HAP-1 (cell line): Measurements from ENCODE around the gene NR1I3.
A peak's percentile ranks its signal among the peaks of the same experiment; 100 is the strongest.
"Not testable (repeated sequence)": the region's sequence is repeated elsewhere in the genome, so short reads cannot be mapped to it uniquely, and the experiment has no call there.

Experiments
- DNase-seq, 2 experiments: peaks; one replicate each; pipeline ENCODE4 v3.0.0-alpha.2; 2016 to 2020; ENCODE audit warnings: low spot score in 2 of 2
- H3K27me3 ChIP-seq: fragments of 250-450 bp; sonication (Bioruptor Pico); 2 replicates; pipeline ENCODE4 v1.5.1; 2020; ENCODE audit warnings: low read depth, mild to moderate bottlenecking, moderate library complexity
- H3K36me3 ChIP-seq: fragments of 250-450 bp; sonication (Bioruptor Pico); replicated peaks from 2 replicates; pipeline ENCODE4 v1.5.1; 2020; ENCODE audit warnings: mild to moderate bottlenecking
- H3K4me1 ChIP-seq: fragments of 250-450 bp; sonication (Bioruptor Pico); 2 replicates; pipeline ENCODE4 v1.5.1; 2020; ENCODE audit warnings: mild to moderate bottlenecking
- H3K4me3 ChIP-seq: fragments of 250-450 bp; sonication (Bioruptor Pico); 2 replicates; pipeline ENCODE4 v1.5.1; 2020; ENCODE audit warnings: mild to moderate bottlenecking, moderate library complexity
- H3K9me3 ChIP-seq: fragments of 250-450 bp; sonication (Bioruptor Pico); 2 replicates; pipeline ENCODE4 v1.5.1; 2020; ENCODE audit warnings: mild to moderate bottlenecking, moderate library complexity
- in situ Hi-C: fragments of 300-500 bp; cut with MboI; formaldehyde crosslinking; loops from 3 replicates; pipeline ENCODE4 v1.14.3; 2020; ENCODE audit warnings: low sequenced_read_pairs, inconsistent platforms, mixed read lengths

NR1I3 gene

DNA sequence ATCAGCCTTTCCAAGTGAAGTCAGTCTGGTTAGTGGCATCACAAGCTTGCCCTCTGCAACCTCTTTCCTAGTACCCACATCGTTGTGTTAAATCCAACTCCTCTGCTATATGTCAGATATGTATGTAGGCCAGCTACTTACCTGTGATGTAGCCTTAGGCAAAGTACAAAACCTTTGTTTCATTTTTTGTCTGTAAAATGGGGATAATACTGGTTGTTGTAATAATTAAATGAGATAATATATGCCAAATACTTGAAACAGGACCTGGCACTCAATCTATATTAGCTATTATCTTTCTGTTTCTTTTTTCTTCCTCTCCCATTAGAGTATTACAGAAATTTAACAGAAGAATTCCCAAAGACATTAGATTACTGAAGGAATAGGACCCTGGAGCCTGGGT, 21.8 kb upstream of the NR1I3 start:
- Histone ChIP-seq H3K4me3 (no peak overlapping the region), H3K4me1 (peaks cover 6% of the 10 kb centered on the region; the same call in 1 of the 2 replicates), H3K9me3 (peaks cover 2% of the 10 kb centered on the region; the same call in 1 of the 2 replicates), H3K36me3 (no peaks in the 10 kb centered on the region), H3K27me3 (peaks cover 28% of the 10 kb centered on the region)
- no peak for DNase-seq
- in situ Hi-C loops = no loop called here

DNA sequence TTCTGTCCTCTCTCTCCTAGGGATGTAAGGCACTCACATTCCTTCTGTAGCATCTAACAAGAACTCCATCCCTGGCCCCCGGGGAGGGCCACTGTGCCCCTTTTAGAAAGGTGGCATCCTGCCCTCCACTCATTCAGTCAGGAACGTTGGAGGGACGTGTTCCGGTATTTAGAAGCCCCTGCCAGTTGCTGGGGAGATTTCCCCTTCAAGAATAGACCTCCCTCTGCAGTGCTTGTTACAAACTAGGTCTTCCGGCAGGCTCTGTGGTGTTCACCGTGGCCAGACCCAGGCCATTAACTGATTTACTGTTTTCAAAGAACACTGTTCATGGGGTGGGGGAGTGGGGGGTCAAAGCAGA, 21.3 kb upstream of the NR1I3 start:
- Histone ChIP-seq H3K9me3 (peaks cover 2% of the 10 kb centered on the region; the same call in 1 of the 2 replicates), H3K36me3 (no peaks in the 10 kb centered on the region), H3K27me3 (peaks cover 28% of the 10 kb centered on the region), H3K4me1 (peaks cover 6% of the 10 kb centered on the region; the same call in 1 of the 2 replicates), H3K4me3 (peak overlapping the region; percentile 42; the same call in 1 of the 2 replicates)
- no peak for DNase-seq
- in situ Hi-C loops = no loop called here

DNA sequence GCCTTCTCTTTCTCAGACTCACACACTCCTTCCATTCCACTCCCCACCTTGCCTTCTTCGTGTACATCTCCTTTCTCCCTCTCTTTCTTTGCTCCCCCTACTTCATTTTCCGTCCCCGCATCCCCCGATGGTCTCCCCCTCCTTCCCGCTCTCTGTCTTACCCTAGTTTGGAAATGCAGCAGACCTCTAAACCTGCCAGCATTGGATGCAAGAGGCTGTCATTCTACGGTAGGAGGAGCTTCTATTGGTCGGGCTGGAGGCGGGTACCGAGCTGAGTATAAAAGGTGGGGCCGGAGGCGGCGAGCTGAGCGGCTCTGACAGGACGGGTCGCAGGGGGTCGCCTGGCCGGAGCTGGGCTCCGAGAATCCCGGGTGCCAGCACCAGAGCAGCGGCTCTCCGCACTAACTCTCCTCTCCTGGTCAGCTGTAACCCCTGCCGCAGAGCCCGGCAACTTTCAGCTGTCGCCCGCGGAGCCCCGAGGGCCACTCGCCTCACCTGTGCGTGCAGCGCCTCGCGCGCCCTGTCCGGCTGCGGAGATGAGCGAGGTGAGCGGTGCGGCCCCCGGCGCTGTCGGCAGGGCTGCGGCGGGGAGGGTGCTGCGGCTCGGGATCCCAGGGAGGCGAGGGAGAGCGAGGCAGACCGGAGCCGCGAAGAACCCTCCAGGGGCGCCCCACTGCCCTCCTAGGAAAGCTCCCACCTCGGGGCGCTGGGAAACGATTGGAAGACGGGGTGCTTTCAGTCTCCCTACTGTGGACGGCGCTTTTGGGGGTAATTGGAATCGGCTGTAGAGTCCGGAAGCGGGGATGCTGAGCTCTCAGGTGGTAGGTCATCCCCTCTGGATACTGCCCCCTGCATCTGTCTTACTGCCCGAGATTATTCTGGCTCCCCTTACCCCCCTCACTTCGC, 20.7 kb upstream of the NR1I3 start, which contains the start of gene PCP4L1:
TSS of gene PCP4L1 (plus strand) at position 307 of the 906 bp plus-strand sequence. CDS start at position 537, 230 bp downstream.
- H3K4me1 ChIP-seq = peaks cover 6% of the 10 kb centered on the region; the same call in 1 of the 2 replicates
- H3K9me3 ChIP-seq = peaks cover 2% of the 10 kb centered on the region; the same call in 1 of the 2 replicates
- H3K36me3 ChIP-seq = no peaks in the 10 kb centered on the region
- H3K4me3 ChIP-seq = peak within 1 kb of the TSS; percentile 42
- DNase-seq = peak; percentile 71 to 86
- in situ Hi-C loops = no loop called here
- peaks cover 28% of the 10 kb centered on the region for H3K27me3 ChIP-seq

DNA sequence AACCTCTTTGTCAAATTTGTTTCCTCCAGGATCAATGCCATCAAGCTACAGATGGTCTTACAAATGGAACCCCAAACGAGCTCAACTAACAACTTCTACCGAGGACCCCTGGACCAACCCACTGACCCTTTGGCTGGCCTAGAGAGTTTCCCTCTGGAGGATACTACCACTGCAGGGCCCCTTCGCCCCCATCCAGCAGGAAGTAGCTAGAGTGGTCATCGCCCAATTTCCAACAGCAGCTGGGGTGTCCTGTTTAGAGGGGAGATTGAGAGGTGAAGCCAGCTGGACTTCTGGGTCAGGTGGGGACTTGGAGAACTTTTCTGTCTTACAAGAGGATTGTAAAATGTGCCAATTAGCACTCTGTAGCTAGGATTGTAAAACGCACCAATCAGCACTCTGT, 19.1 kb upstream of the NR1I3 start:
- H3K4me1 ChIP-seq, H3K4me3 ChIP-seq, H3K36me3 ChIP-seq, DNase-seq, in situ Hi-C loops, H3K9me3 ChIP-seq: not testable (repeated sequence)
- H3K27me3 ChIP-seq = peaks cover 28% of the 10 kb centered on the region

DNA sequence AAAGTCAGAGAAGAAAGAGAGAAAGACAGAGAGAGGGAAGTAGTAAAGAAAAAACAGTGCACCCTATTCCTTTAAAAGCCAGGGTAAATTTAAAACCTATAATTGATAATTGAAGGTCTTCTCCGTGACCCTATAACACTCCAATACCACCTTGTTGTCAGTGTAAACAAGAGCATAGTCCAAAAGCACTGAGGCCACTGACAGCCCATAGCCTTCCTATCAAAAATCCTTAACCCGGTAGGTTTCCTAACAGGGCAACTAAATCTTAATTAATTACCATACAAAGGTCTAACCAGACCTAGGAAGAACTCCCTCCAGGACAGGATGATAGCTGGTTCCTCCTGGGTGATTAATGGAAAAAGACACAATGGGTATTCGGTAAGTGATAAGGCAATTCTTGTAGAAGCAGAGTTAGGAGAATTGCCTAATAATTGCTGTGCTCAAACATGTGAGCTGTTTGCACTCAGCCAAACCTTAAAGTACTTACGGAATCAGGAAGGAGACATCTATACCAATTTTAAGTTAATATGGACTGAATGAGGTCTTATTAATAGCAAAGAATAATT, 18.0 kb upstream of the NR1I3 start:
- H3K4me3 ChIP-seq, H3K36me3 ChIP-seq, H3K9me3 ChIP-seq, in situ Hi-C loops, H3K4me1 ChIP-seq, DNase-seq: not testable (repeated sequence)
- H3K27me3 ChIP-seq = peaks cover 26% of the 10 kb centered on the region

DNA sequence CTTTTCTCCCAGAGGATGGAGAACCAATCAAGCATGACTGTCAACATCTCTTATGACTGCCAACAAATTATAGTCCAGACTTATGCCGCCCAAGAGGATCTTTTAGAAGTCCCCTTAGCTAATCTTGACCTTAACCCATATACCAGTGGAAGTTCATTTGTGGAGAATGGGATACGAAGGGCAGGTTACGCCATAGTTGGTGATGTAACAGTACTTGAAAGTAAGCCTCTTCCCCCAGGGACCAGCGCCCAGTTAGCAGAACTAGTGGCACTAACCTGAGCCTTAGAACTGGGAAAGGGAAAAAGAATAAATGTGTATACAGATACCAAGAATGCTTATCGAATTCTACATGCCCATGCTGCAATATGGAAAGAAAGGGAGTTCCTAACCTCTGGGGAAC, 17.3 kb upstream of the NR1I3 start:
- in situ Hi-C loops, H3K4me3 ChIP-seq, DNase-seq, H3K36me3 ChIP-seq, H3K9me3 ChIP-seq, H3K4me1 ChIP-seq: not testable (repeated sequence)
- peaks cover 18% of the 10 kb centered on the region for H3K27me3 ChIP-seq

DNA sequence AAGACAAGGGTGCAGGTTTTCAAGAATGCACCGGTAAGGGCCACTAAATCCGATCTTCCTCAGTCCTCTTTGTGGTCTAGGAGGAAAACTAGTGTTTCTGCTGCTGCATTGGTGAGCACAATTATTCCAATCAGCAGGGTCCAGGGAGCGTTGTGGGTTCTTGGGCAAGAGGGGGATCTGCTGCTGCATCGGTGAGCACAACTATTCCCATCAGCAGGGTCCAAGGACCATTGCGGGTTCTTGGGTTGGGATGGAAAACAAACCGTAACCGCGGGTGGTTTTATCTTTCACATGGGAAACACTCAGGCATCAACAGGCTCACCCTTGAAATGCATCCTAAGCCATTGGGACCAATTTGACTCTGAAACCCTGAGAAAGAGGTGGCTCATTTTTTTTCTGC, 13.6 kb upstream of the NR1I3 start:
- Histone ChIP-seq H3K9me3 (no peaks in the 10 kb centered on the region), H3K27me3 (no peaks in the 10 kb centered on the region), H3K36me3 (no peaks in the 10 kb centered on the region), H3K4me1 (no peaks in the 10 kb centered on the region), H3K4me3 (no peak overlapping the region)
- DNase-seq = no peak
- in situ Hi-C loops = no loop called here

DNA sequence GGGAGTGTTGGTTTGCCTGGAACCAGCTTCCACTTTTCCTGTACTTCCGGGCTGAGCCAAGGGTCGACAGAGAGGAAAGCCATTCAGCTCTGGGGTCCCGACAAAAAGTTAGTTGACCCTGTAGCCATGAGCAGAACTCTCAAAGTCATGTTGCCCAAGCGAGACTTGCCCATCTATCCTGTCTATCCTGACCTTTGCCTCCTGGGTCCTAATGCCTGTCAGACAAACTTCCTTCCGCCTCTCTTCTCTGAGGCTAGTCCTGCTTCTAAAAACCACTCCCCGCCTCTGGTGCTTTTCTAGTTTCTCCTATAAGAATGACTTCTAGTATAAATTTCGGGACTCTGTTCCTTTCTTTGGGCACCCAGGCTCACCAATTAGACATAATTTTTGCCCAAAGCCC, 12.8 kb upstream of the NR1I3 start:
- H3K9me3 ChIP-seq = no peaks in the 10 kb centered on the region
- no peak overlapping the region for H3K4me3 ChIP-seq
- no peaks in the 10 kb centered on the region for H3K36me3 ChIP-seq
- in situ Hi-C loops = no loop called here
- no peaks in the 10 kb centered on the region for H3K4me1 ChIP-seq
- no peaks in the 10 kb centered on the region for H3K27me3 ChIP-seq
- no peak for DNase-seq

DNA sequence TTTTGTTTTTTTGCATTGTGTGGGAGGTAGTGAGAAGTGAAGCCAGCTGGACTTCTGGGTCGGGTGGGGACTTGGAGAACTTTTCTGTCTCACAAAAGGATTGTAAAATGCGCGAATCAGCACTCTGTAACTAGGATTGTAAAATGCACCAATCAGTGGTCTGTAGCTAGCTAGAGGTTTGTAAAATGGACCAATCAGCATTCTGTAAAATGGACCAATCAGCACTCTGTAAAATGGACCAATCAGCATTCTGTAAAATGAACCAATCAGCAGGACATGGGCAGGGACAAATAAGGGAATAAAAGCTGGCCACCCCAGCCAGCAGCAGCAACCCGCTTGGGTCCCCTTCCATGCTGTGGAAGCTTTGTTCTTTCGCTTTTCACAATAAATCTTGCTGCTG, 12.1 kb upstream of the NR1I3 start:
- DNase-seq, H3K27me3 ChIP-seq, H3K4me3 ChIP-seq, in situ Hi-C loops, H3K9me3 ChIP-seq, H3K36me3 ChIP-seq, H3K4me1 ChIP-seq: not testable (repeated sequence)

DNA sequence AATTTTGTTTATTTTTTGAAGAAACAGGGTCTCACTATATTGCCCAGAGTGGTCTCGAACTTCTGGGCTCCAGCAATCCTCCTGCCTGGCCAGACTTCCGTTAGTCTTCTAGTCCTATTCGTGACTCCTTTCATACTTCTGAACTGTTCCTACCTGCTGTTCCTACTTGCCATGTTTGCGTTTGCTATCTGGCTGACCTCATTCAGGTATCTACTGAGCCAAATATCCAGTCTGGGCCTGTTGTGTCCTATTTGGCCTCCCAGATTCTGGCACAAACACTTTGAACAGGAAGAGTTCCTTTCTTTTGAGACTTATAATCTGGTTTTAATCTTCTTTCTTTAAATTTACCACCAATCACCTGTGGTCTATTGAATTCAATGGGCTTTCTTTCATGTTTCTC, 6.9 kb upstream of the NR1I3 start:
- H3K36me3 ChIP-seq = no peaks in the 10 kb centered on the region
- no peaks in the 10 kb centered on the region for H3K4me1 ChIP-seq
- in situ Hi-C loops = no loop called here

DNA sequence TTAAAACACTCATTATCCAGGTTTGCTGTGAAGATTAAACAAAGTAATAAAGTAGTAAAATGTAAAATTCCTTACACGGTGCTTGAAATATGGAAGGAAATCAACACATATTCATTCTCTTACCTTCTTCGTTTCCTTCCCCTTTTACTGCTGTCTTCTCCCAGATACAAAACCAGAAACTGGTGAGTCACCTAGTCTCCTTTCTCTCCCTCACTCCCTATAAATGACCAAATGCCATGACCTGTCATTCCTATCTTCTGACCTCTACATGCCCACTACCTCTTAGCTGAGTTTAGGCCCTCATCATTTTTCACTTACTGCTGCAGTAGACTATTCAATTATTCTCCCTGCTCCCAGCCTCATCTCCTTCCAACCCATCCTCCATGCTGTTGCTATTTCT, 4.3 kb upstream of the NR1I3 start:
- no peaks in the 10 kb centered on the region for H3K9me3 ChIP-seq
- 0 out of 2 replicates have a peak, but pooled peaks cover 2% of the 10 kb centered on the region for H3K27me3 ChIP-seq
- H3K4me1 ChIP-seq = no peaks in the 10 kb centered on the region
- no peak overlapping the region for H3K4me3 ChIP-seq
- in situ Hi-C loops = no loop called here
- H3K36me3 ChIP-seq = no peaks in the 10 kb centered on the region
- DNase-seq = no peak

More for the DNA sequence above, 6.9 kb upstream of the NR1I3 start:
- Histone ChIP-seq H3K4me3 (no peak overlapping the region), H3K9me3 (no peaks in the 10 kb centered on the region), H3K27me3 (0 out of 2 replicates have a peak, but pooled peaks cover 2% of the 10 kb centered on the region)
- DNase-seq = no peak

DNA sequence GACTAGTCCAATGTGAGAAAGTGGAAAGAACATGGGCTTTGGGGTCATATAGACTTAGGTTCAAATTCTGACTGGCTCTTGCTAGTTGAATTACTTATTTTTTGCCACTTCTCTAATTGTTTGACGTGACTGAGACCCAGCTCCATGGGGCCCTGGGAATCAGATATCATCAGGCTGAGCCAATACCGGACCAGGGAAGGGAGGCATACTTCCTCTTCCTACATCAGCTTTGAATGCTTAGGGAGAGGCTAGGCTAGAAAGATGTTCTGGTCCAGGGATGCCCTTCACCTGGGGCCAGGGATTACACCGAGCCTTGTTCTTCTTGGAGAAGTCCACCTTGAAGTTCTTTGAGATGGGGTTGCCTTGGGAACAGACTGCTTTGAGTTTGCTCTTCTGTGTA, 3.7 kb upstream of the NR1I3 start:
- Histone ChIP-seq H3K27me3 (0 out of 2 replicates have a peak, but pooled peaks cover 2% of the 10 kb centered on the region), H3K36me3 (no peaks in the 10 kb centered on the region), H3K4me3 (no peak overlapping the region), H3K9me3 (no peaks in the 10 kb centered on the region), H3K4me1 (no peaks in the 10 kb centered on the region)
- DNase-seq = no peak
- in situ Hi-C loops = no loop called here

DNA sequence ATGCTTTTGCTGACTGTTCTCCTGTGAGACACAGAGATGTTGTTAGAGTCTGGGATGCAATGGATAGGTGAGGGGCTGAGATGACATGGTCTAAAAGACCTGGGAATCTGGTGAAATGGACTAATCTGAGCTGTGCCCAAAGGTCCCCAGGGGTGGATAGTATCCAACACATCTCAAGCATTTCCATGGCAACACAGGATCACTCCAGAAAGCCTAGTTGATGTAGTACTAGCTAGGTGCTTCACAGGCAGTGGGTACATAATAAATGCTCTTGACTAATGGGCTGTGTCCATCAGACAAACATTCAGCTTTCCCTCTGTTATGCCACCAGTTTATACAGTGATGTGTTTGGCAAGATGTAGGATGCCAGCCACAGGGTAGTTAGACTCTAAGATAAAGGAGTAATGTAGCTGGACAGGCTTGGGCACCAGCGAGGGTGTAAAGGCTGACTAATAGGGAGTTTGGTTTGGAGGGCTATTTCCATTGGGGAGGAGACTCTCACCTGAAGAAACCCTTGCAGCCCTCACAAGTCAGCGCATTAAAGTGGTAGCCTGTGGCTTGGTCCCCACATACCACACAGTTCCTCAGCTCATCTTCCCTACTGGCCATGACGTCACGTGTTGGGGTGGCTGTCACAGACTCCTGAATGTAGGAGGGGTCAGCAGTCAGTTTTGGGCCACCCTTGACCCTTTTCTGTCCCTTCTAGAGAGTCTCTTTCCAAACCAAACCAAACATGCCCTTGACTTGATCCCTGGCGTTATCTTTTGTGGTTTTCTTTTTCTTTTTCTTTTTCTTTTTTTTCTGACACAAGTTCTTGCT, 1.8 kb downstream of the NR1I3 start:
- DNase-seq = no peak
- Histone ChIP-seq H3K4me3 (no peak overlapping the region), H3K27me3 (0 out of 2 replicates have a peak, but pooled peaks cover under 1% of the 10 kb centered on the region), H3K9me3 (no peaks in the 10 kb centered on the region), H3K36me3 (no peaks in the 10 kb centered on the region), H3K4me1 (no peaks in the 10 kb centered on the region)
- in situ Hi-C loops = no loop called here
